Embryonic facial prominence (tissue), 1 donor: Measurements from ENCODE around the gene ILK.

Experiments used
- DNase-seq: peaks from one replicate; pipeline ENCODE4 v3.0.0-alpha.2; 2016; ENCODE audit errors: extremely low spot score

Gene ILK

GRCh38 chr11:6574816-6575715 lies 28.5 kb upstream of the ILK start:
- no peak for DNase-seq

GRCh38 chr11:6576471-6577373 lies 26.9 kb upstream of the ILK start:
- peak; percentile 29 for DNase-seq

- DNase-seq = no peak
Observed at GRCh38 chr11:6578134-6578533, 25.4 kb upstream of the ILK start.

GRCh38 chr11:6579681-6580080 lies 23.9 kb upstream of the ILK start:
- DNase-seq = no peak

GRCh38 chr11:6583584-6583983 lies 20.0 kb upstream of the ILK start:
- no peak for DNase-seq

GRCh38 chr11:6584528-6584927 lies 19.0 kb upstream of the ILK start:
- DNase-seq = no peak

- no peak for DNase-seq
Observed at GRCh38 chr11:6586434-6587359, 16.9 kb upstream of the ILK start.

GRCh38 chr11:6587360-6587953 lies 16.1 kb upstream of the ILK start:
- no peak for DNase-seq

- no peak for DNase-seq
Observed at GRCh38 chr11:6588018-6588417, 15.6 kb upstream of the ILK start.

GRCh38 chr11:6594142-6594768 lies 9.3 kb upstream of the ILK start:
- no peak for DNase-seq

GRCh38 chr11:6596239-6596877 lies 7.2 kb upstream of the ILK start:
- no peak for DNase-seq

GRCh38 chr11:6598555-6598954 lies 5.0 kb upstream of the ILK start:
- no peak for DNase-seq

GRCh38 chr11:6599449-6599848 lies 4.1 kb upstream of the ILK start:
- DNase-seq = no peak

GRCh38 chr11:6599881-6600390 lies 3.6 kb upstream of the ILK start:
- no peak for DNase-seq

- DNase-seq = no peak
Observed at GRCh38 chr11:6601041-6601461, 2.5 kb upstream of the ILK start.

GRCh38 chr11:6602096-6602940 lies 1.3 kb upstream of the ILK start:
- no peak for DNase-seq

- DNase-seq = no peak
Observed at GRCh38 chr11:6604081-6604626, 580 bp downstream of the ILK start.

- DNase-seq = no peak
Observed at GRCh38 chr11:6604790-6605189, 1.2 kb downstream of the ILK start.
